Measurements from ENCODE around the gene ZFYVE28. TPM values are rescaled to one million over a fixed set of nuclear protein-coding genes. Genes with fewer than 3 reads are reported as not detected.

Gene ZFYVE28
- total and polyA plus RNA-seq, 10 of the 15 experiments (the other 5 are each of a cell fraction or from before 2014, with no cell fraction given): 0.06 to 1.9 (median 0.22) TPM; not detected in 1

DNA sequence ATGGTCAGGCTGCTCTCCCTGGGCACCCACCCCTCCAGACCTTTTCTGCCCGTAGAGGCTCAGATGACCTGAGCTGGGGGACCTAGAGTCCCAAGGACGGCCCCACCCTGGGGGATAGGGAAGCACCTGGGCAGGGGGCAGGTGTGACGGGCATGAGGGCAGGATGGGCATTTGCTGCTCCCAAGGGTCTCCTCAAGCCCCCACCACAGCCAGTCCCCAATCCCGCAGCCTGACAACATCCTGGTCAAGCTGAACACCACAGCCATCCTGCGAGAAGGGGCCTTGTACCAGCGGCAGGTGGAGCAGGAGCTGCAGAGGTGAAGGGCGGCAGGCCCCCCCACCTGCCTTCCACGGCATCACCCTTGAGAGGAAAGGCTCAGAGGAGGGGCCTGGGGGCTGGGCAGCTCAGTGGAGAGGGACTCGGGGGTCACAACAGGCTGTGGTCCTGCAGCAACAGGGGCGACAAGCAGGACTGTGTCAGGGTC, 32.6 kb upstream of the ZFYVE28 start:
- in situ Hi-C loops (cut with MboI): no loop called here
- ChIA-PET RAD21 (ENCODE audit: unreplicated experiment) (no interaction called here), CTCF (interaction anchor here (2.1 kb wide), 1 partner anchor 9 kb away, joined by 8 read pairs; no protein-coding TSS in a partner anchor), POLR2A (interaction anchor here (0.6 to 1.1 kb wide), 2 partner anchors 9 to 29 kb away, joined by 3 read pairs; no protein-coding TSS in a partner anchor), SMC1A (ENCODE audit: uncharacterized antibody, unreplicated experiment) (interaction anchor here (0.6 kb wide), 1 partner anchor 15 kb away, joined by 3 read pairs; no protein-coding TSS in a partner anchor)
- H3K27ac ChIP-seq (ENCODE audit: control insufficient read depth, insufficient read depth): no peak overlapping the region
- H3K4me1 ChIP-seq (ENCODE audit: control insufficient read depth, insufficient read depth, low read length): no peaks in the 10 kb centered on the region
- 36% methylated on average over 10 of the region's 10 CpGs for WGBS (ENCODE audit: insufficient coverage, insufficient replicate concordance, low lambda C conversion rate, missing lambda C conversion rate)
- ATAC-seq: no peak
- H3K79me2 ChIP-seq (ENCODE audit: control insufficient read depth, insufficient read depth, low read length): no peaks in the 10 kb centered on the region
- H2AFZ ChIP-seq (ENCODE audit: control insufficient read depth, low read depth, low read length): no peak overlapping the region
- H3K4me3 ChIP-seq: no peak overlapping the region
- H3K9me3 ChIP-seq (replicated peaks; ENCODE audit: control insufficient read depth, insufficient read depth, low read length): no peaks in the 10 kb centered on the region
- DNase-seq (ENCODE audit: low read depth, low spot score): no peak
- no peaks in the 10 kb centered on the region for H4K20me1 ChIP-seq (ENCODE audit: control insufficient read depth, insufficient read depth)
- no peaks in the 10 kb centered on the region; a peak in 2 of 4 replicates for H3K27me3 ChIP-seq (replicated peaks in 1 of 2; ENCODE audit: control insufficient read depth in 2 of 2, insufficient read depth in 2 of 2, low read length in 1 of 2)
- BruUV-seq (replicated peaks): no TSS peak
- intact Hi-C loops (cut with micrococcal nuclease; ENCODE audit: unreplicated experiment): no loop called here
- no peak for FAIRE-seq
- no peak overlapping the region for H3K9ac ChIP-seq (ENCODE audit: control insufficient read depth, insufficient read depth, low read length)
- TF ChIP-seq BCL3 (IDR thresholded peaks at IDR 0.05; ENCODE audit: borderline replicate concordance, insufficient read depth, low read depth, low read length, poor library complexity, severe bottlenecking): no peak
- no peak for TF ChIP-seq CHD1 (IDR thresholded peaks at IDR 0.05; ENCODE audit: low read depth, low read length)
- TF ChIP-seq YY1 (IDR thresholded peaks at IDR 0.05; ENCODE audit: low read depth, low read length): no peak
- no peak for TF ChIP-seq CHD4 (IDR thresholded peaks at IDR 0.05)
- no peak for TF ChIP-seq BCL11A (IDR thresholded peaks at IDR 0.05; ENCODE audit: low read depth, low read length)
- TF ChIP-seq MLLT1 (IDR thresholded peaks at IDR 0.05): no peak
- no peak for TF ChIP-seq HDGF (IDR thresholded peaks at IDR 0.05)
- TF ChIP-seq SMAD5 (IDR thresholded peaks at IDR 0.05; ENCODE audit: low read depth): no peak
- no peak for TF ChIP-seq STAT1 (conservative IDR thresholded peaks at IDR 0.05)
- TF ChIP-seq KDM1A (IDR thresholded peaks at IDR 0.05; ENCODE audit: borderline replicate concordance): no peak
- no peak for TF ChIP-seq RAD51 (IDR thresholded peaks at IDR 0.05)
- no peak for TF ChIP-seq POLR2AphosphoS2 (IDR thresholded peaks at IDR 0.05; ENCODE audit: low read depth, low read length)
- H3K4me2 ChIP-seq (ENCODE audit: control insufficient read depth, insufficient read depth): no peak overlapping the region
- no peaks in the 10 kb centered on the region for H3K36me3 ChIP-seq (ENCODE audit: control insufficient read depth in 2 of 2, insufficient read depth in 2 of 2, low read length in 1 of 2)

Measured in GM12878 (cell line).